Measurements from ENCODE around the gene TMX3.

GRCh38 chr18:68723539-68723938, 8.6 kb upstream of the TMX3 start:
- TF ChIP-seq POLR2AphosphoS5 (IDR thresholded peaks at IDR 0.05; ENCODE audit: low read depth, low read length) (no peak), POLR2A (IDR thresholded peaks at IDR 0.05; ENCODE audit: low read depth, low read length) (no peak)

All from GM12892 (cell line).